Femur (tissue), 1 donor: Measurements from ENCODE around the gene PRSS38.
A peak's percentile ranks its signal among the peaks of the same experiment; 100 is the strongest.

Experiments
- DNase-seq: peaks from one replicate; pipeline ENCODE4 v3.0.0-alpha.2; 2017

PRSS38 gene

DNA sequence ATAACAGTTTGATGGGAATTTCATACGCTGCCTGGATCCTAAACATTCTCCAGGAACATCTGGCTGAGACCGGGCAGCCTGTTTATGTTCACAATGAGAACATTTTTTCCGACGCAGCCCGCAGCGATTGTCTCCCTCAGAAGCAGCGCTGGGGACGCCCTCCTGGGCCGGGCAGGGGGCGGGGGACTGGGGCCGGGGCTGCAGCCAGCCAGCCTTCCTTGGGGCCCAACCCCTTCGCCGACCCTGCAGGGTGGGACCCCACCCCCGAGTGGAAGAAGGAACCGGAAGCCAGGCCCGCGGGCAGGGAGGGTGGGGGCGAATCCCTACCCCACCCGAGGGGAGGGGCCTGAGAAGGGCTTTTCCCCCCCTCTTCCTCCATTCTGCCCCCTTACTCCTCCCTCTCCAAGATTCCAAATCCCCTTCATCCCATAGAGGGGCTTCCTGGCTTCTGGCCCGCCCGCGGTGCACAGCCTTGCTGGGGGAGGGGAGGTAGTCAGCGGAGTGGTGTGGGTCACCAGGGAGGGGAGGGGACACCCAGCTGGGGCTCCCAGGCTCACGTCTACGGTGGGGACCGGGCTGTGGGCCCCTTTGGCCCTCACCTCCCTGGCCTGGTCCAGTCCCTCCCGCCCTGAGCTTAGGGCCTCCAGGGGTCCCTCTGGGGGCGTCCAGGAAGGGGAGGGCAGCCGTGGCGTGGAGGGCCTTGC is 71.7 kb downstream of the PRSS38 start:
- peak; percentile 92 for DNase-seq

DNA sequence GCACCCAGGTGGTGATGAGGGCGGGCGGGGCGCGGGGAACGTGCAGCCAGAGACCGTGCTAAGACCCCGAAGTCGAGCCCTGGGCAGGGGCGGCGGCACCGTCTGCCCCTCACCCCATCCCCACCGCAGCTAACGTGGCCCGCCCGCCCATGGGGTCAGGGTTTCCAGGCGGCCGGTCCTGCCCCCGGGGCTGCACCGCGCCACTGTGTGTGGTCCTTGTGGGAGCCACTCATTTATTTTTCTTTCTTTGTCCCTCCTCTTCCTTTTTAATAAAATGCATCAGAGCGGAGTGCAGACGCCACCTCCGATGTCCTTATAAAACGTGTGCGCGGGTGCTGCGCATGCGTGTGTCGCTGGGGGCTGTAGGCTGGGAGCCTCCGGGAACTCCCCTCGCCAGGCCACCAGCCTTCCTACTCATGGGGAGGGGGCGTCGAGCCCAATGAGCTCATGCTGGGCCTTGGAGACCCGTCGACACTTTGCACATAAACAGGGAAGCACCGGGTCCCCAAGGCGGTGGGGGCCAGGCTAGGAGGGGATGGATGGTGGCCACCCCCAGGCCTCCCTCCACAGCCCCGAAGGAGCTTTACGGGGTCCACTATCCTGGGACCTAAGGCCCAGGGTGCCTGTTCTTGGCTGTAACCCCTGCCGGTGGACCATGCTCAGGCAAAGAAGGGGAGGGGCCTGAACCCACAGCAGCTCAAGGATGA is 72.4 kb downstream of the PRSS38 start:
- DNase-seq: peak; percentile 78

DNA sequence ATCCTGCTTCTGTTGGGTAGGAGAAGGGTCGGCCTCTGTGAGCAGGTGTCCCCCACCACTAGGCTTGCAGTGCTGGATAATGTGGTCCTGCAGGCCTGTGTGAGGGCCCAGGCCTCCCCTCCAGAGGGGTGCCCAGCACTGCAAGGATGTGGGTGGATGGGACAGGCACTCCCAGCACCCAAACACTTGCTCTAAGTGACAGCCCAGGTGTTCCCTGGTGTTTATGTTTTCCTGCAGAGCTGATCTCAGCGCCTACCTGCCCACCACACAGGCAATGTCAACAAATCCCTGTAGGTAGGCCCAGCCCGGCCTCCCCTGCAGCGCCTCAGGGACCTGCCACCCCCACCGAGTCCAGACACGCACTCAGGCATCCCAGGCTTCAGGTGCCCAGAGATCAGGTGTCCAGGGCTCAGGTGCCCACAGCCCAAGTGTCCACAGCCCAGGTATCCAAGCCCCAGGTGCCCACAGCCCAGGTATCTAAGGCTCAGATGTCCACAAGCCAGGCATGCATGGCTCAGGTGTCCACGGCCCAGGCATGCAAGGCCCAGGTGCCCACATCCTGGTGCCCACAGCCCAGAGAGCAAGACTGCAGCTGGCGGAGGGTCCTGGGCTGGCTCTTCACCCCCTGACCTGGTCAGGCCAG is 73.0 kb downstream of the PRSS38 start:
- peak; percentile 21 for DNase-seq

GRCh38 chr1:227889047-227889862 is 73.8 kb downstream of the PRSS38 start:
- DNase-seq: peak; percentile 26

DNA sequence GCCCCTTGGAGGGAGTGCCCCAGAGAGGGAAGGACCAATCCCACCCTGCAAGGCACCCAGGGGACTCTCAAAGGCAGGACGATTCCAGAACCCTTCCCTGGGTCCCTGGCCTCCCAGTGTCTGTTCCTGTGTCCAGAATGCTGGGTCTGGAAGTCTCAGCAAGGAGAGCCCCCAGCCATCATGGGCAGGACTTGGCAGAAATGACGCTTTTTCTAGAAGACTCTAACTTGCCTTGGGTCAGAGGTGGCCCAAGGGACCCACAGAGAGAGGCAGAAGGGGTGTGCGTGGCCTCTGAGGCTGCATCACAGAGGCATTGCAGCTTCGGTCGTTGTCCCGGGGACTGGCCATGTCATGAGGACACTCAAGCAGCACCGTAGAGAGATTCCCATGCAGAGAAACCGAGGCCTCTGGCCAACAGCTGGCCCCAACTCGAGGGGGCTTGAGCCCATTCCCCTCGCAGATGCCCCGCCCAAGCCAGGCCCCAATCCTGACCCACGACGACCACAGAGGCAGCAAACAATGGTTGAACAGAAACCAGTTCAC is 74.5 kb downstream of the PRSS38 start:
- peak; percentile 22 for DNase-seq

DNA sequence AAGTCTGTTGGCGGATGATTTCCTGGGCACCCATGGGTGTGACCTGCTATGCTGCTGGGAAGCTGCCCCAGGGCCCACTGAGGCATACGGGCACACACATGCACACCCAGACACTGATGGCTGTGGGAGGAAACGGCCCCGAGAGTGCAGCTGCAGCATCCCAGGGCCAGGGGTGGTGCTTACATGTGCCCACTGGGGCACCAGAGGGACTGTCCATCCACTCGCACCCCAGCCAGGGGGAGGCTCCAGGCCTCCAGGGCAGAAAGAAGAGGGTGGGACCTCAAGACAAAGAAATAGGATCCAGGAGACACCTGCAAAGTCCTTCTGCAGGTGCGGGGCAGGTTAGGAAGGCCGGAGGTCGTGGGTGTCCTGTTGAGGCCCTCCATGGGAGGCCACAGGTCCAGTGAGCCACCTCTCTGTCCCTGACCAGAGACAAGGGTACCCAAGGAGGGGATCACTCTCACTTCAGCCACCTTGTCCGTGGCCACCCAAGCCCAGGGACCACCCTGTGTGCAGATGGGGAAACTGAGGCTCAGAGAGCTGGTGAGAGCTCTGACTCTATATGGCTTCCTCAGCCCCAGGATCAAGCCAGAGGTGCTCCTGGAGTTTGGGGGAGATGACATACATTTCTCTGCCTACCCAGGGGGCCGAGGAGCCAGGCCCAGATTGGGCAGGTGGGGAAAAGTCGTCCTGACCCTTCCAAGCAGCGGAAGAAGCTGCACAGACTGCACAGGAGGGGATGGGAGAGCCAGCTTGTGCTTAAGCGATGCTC is 75.2 kb downstream of the PRSS38 start:
- no peak for DNase-seq

DNA sequence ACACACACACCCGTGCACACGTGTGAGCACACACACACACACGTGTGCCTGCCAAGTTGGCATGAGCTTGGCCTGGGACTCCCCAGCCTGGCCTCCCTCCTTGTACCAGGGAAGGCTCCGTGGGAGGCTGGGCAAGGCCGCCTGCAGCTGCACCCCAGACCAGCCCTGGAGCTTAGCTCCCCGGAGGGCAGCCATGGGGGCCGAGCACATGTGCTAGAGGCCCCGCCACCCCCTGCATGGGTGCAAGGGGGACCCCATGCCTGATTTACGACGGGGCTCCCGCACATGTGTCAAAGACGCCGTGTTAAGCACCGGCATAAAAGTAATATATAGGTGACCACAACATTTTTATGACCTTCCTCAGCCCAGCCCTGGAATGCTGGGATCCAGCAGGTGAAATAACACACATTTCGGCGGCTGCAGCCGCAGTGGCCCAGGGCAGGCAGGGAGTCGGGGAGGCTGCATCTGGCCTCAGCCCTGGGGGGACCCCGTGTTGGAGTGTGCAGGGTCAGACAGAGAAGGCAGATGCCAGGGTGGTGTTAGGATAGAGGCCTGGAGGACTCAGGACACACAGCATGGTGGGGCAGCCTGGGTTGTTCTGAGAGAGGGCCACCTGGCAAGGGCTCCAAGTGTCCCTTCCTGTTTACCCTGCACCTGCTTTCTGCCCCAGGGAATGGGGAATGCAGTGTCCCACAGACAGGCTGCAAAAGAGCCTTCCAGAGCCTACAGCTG is 75.9 kb downstream of the PRSS38 start:
- DNase-seq: peak; percentile 13

DNA sequence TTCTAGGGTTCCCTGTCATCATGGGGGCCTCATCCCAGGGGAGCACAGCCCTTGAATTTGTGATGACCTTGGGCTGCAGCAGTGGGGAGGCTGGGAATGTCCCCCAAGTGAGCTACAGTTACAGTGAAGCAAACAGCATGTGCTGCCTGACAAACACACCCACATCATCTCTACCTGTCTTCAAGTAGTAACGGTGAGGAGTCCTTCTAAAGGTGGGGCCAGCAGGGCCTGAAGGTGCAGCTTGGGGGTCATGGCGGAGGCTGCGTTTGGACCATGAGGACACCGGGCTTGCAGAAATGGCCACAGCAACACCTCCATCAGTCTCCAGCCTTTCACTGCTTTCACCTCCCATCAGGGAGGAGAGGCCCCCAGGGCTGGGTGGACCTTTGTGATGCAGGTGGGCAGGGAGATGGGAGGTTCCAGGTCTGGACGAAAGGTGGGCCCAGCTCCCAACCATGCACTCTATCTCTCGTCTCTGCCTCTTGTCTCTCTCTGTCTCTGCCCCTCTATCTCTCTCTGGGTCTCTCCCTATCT is 76.5 kb downstream of the PRSS38 start:
- DNase-seq: no peak

DNA sequence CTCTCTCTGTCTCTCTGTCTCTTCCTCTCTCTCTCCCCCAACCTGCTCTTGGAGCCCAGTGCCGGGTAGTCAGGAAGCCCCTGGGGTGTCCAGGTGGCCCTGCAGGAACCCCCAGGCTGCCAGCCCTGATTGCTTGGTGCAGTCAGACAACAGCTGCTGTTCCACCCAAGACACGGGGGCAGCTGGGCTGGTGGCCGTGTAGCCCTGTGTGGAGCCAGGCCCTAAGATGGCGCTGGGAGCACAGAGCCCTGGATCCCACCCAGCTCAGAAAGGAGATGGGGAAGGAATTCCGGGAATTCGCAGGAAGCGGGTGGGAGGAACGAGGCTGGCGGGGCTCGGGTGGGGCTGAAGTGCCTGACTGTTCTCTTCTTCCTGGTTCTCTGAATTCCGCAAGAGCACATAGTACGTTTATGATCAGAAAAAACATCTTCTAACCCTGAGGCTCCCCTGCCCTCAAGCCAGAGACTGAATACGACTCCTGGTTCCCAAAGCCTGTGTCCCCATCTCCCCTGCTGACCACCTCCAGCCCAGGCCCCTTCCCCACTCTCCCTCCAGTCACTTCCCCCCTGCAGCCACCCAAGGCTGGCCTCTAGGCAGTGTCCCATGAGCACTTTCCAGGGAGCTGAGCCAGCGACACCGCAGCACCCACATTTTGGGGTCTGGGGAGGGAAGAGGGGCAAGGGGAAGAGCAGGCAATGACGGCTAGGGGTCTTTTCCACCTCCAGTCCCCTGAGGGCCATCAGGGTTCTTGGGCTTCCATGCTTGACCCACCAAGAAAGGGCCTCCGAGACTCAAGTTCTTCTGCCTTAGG is 77.2 kb downstream of the PRSS38 start:
- DNase-seq: peak; percentile 37

GRCh38 chr1:227893300-227893948 is 77.9 kb downstream of the PRSS38 start:
- peak; percentile 15 for DNase-seq

- peak; percentile 5 for DNase-seq
These were observed 78.7 kb downstream of the PRSS38 start for GRCh38 chr1:227893949-227894721.

GRCh38 chr1:227894831-227895451 is 79.5 kb downstream of the PRSS38 start:
- DNase-seq: no peak
